NCI-H526 treated with DMSO at 0.1 percent for 48 hours (cell line): ENCODE data around the gene YTHDF1.

ENCODE experiments used
- DNase-seq: peaks from one replicate; lab custom pipeline; 2025; lab: John Stamatoyannopoulos, UW

Gene YTHDF1

DNA sequence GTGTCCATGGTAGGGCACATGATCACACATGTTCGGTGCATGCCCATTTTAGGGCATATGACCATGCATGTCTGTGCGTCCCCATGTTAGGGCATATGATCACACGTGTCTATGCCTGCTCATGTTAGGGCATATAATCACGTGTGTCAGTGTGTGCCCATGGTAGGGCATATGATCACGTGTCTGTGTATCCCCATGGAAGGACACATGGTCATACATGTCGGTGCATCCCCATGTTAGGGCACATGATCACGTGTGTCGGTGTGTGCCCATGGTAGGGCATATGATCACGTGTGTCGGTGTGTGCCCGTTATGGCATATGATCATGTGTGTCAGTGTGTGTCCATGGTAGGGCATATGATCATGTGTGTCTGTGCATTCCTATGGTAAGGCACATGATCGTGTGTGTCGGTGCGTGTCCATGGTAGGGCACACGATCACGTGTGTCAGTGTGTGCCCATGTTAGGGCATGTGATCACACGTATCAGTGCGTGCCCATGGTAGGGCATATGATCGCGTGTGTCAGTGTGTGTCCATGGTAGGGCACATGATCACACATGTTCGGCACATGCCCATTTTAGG is 30.6 kb downstream of the YTHDF1 start:
- no peak for DNase-seq

DNA sequence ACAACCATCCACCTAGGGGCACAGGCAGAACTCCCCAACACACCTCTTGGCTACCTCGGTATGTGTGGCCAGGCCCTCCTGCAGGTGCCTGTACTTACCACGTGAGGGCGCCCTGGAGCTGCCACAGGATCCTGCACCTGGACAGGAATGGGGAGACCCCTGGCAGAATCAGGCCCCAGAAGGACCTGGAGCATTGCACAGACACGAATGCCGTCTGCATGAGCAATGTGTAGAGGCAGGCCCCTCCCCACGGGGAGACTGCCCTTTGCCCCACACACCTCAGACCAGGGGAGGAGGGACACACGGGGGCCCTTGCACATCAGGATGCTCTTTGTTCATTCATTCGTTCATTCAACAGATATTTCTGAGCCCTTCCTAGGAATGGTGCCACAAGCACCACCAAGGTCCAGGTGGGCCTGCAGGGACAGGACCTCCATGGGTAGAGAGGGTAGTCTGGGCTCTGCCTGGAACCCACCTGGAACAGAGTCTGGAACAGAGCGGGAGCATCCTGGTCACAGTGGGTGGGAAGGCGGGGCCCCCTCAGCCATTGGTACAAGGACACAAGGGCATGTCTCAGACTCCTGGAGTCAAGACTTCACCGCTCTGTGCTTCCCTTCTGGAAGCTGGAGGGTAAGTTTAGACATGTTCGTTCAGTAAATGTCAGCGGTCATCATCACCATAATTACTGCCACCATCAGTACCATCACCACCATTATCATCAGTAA is 32.3 kb downstream of the YTHDF1 start:
- DNase-seq, result no peak

GRCh38 chr20:63182946-63183415 is 33.0 kb downstream of the YTHDF1 start:
- no peak for DNase-seq

- DNase-seq, result no peak
Observed at GRCh38 chr20:63182425-63182824, 33.5 kb downstream of the YTHDF1 start.

DNA sequence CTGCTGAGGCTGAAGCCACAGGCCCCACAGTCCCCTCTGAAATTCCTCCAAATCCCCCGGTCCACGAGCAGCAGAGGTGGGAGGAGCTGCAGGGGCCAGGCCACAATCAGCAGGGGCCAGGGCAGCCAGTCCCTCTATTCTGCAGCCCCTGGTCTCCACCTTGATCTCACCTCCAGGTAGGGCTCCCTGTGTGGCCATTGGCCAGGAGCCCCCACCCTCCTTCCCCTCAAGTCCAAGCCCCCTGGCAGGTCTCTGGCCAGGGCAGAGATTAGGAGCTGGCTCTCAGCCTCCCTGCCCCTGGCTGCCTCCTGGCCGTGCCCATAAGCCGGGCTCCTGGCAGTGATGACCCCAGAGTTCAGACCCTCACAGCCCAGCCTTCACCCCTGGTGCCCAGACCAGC is 34.7 kb downstream of the YTHDF1 start:
- DNase-seq, result no peak

DNA sequence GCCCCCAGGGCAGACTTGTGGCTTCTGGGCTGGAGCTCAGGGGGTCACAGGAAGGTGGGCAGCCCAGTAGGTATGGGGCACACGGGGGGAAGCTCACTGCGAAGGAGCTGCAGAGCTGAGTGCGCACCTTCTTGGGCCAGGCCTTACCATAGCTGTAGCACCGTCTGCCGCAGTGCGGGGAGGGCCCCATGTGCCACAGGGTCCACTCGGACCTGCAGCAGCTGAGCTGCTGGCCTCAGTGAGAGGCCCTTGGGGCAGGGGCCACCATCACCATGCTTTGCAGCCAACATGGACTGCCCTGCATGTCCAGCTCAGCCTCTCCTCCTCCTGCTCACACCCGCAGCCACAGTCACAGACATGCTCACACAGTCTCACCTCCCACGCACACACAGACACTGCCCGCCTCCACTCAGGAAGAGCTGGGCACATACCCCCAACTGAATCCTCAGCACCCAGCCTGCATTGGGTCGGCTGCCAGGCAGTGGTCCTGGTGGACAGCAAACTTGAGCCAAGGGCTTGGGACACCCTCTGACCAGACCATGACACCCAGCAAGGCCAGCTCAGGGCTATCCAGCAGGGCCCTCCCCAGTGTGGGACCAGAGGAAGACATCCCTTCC is 35.3 kb downstream of the YTHDF1 start:
- DNase-seq, result no peak

GRCh38 chr20:63179687-63180568 is 36.0 kb downstream of the YTHDF1 start:
- DNase-seq, result no peak

- peak; percentile 66 for DNase-seq
Observed at GRCh38 chr20:63178889-63179686, 36.8 kb downstream of the YTHDF1 start.

DNA sequence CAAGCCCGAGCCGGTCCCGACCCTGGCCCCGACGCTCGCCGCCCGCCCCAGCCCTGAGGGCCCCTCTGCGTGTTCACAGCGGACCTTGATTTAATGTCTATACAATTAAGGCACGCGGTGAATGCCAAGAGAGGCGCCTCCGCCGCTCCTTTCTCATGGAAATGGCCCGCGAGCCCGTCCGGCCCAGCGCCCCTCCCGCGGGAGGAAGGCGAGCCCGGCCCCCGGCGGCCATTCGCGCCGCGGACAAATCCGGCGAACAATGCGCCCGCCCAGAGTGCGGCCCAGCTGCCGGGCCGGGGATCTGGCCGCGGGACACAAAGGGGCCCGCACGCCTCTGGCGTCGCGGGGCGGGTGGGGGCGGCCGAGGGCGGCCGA is 37.5 kb downstream of the YTHDF1 start:
- no peak for DNase-seq

GRCh38 chr20:63177785-63178445 is 38.0 kb downstream of the YTHDF1 start:
- DNase-seq, result no peak

- DNase-seq, result no peak
Observed at GRCh38 chr20:63177134-63177784, 38.7 kb downstream of the YTHDF1 start.

GRCh38 chr20:63176427-63177133 is 39.4 kb downstream of the YTHDF1 start:
- no peak for DNase-seq

DNA sequence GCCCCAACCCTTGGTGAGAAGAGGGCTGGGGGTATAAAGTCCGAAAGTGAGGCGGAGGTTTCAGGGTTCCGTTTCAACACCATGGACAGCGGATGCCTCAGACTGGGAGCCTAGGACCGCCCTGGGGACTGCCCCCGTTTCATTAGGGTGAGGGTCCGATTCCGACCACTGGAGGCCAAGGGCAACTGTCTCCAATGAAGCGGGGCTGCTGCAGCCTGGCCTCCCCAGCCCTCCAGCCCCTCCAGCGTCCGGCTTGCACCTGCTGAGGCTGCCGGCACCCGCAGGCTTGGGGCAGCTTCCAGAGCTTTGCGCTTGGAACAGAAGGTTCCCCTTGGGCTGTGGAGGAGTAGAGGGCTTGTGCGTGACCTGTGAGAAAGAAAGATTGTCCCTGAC is 39.9 kb downstream of the YTHDF1 start:
- no peak for DNase-seq

DNA sequence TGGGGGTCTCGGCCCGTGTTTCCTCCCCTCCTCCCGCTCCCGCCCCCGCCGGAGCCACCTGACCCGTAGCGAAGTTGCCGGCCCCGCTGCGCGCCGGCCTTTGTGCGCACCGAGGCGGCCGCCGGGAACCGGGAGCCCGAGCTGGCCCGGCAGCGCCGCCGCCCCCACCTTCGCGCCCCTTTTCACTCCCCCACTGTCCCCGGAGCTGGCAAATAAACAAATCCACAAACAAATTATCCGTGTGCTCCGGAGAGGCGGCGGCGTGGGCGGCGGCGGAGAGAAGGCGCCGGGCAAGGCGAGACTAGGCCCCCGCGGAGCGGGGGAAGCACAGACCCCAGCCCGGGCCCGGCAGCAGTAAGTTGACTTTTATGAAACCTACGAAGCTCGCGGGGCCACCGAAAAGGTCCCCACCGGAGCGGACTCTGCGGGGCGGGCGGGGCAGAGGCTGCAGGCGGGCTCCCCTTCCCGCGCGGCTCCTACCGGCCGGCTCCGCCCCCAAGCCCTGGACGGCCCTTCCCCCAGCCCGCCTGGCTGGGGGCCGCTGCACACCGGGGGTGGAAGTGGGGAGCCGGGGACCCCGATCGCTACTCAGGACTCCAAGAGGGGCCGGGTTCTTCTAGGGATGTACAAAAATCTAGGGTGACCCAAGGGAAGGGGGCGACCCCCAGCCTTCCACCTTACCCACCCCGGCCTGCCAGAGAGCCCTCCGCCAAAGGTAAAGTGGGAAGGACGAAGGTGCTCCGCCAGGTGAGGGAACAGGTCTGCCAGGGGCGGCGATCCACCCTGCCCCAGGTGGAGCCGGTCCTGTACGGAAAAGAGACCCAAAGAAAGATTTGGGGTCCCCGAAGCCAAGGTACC is 40.7 kb downstream of the YTHDF1 start:
- DNase-seq, result no peak

- DNase-seq, result no peak
Observed at GRCh38 chr20:63174309-63175037, 41.5 kb downstream of the YTHDF1 start.

DNA sequence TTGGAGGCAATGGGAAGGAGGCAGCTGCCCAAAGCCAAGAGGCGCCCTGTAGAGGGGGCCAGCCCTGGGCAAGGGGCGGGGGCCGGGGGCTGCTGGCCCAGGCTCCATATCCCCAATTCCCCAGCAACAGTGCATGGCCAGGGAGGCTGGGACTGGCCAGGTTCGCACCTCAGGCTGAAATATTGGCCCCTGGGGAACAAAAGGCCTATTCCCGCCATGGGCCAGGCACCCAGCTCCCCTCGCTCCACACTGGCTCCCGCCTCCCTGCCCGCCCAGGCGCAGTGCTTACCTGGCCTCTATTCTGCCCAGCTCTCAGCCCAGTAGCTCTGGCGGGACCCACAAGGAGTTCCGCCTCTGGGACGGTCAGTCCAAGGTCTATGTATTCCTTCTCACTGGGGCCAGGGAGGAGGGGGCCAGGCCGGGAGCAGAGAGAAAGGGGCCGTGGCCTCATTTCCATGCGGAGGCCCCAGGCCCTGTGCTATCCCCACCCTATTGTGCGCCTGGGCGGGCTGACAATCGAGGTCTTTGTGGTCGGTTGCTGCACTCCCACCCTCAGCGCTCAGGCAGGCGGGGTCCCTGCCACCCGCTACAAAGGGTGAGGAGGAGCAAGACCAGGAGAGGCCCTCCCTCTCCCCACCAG is 42.3 kb downstream of the YTHDF1 start:
- peak; percentile 32 for DNase-seq

- no peak for DNase-seq
Observed at GRCh38 chr20:63172726-63173125, 43.2 kb downstream of the YTHDF1 start.

DNA sequence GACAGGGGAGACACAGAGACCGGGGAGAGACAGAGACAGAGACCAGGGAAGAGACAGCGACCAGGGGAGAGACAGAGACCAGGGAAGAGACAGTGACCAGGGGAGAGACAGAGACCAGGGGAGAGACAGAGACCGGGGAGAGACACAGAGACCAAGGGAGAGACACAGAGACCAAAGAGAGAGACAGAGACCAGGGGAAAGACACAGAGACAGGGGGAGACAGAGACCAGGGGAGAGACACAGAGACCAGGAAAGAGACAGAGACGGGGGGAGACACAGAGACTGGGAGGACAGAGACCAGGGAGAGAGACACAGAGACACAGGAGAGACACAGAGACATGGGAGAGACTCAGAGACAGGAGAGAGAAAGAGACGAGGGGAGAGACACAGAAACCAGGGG is 43.9 kb downstream of the YTHDF1 start:
- no peak for DNase-seq
